ENCODE results near the gene HRG. TPM values are rescaled to one million over a fixed set of nuclear protein-coding genes. Genes with fewer than 3 reads are reported as not detected.

Gene HRG
- polyA plus RNA-seq, 1 of the 3 experiments (the other 2 are of a cell fraction) = not detected

DNA sequence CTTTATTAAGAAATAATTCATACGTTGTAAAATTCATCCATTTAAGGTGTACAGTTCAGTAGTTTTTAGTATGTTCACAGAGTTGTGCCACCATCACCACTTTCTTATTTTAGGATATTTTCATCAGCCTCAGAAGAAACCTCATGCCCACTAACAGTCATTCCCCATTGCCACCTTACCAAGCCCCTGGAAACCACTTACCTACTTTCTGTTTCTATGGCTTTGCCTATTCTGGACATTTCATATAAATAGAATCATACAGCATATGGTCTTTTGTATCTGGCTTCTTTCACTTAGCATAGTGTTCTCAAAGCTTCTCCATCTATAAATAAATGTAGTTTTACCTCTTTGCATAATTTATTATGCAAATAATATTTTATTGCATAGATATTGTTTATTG, 19.0 kb upstream of the HRG start:
- Histone ChIP-seq H4K20me1 (ENCODE audit: insufficient read depth) (no peaks in the 10 kb centered on the region), H3K4me1 (ENCODE audit: control insufficient read depth in 1 of 2, insufficient read depth in 2 of 2, low read depth in 1 of 2, low read length in 1 of 2) (no peaks in the 10 kb centered on the region), H3F3A (replicated peaks; ENCODE audit: insufficient read depth) (no peaks in the 10 kb centered on the region), H3K27me3 (ENCODE audit: insufficient read depth) (peaks cover 7% of the 10 kb centered on the region; the same call in 1 of the 2 replicates), H3K4me2 (no peak overlapping the region), H3K36me3 (replicated peaks in 1 of 2; ENCODE audit: control insufficient read depth in 1 of 2, insufficient read depth in 2 of 2, low read length in 1 of 2) (no peaks in the 10 kb centered on the region), H3K4me3 (ENCODE audit: low read depth in 2 of 2, low read length in 1 of 2) (no peak overlapping the region), H3K9me3 (no peaks in the 10 kb centered on the region), H3K9ac (no peak overlapping the region), H2AFZ (ENCODE audit: low read depth) (no peak overlapping the region), H3K9me2 (no peaks in the 10 kb centered on the region), H3K27ac (ENCODE audit: low read depth in 2 of 2, low read length in 1 of 2) (no peak overlapping the region), H3K79me2 (ENCODE audit: insufficient read depth) (no peaks in the 10 kb centered on the region)
- ChIA-PET POLR2A (no interaction called here), CTCF (no interaction called here)
- TF ChIP-seq, protein P1, sequence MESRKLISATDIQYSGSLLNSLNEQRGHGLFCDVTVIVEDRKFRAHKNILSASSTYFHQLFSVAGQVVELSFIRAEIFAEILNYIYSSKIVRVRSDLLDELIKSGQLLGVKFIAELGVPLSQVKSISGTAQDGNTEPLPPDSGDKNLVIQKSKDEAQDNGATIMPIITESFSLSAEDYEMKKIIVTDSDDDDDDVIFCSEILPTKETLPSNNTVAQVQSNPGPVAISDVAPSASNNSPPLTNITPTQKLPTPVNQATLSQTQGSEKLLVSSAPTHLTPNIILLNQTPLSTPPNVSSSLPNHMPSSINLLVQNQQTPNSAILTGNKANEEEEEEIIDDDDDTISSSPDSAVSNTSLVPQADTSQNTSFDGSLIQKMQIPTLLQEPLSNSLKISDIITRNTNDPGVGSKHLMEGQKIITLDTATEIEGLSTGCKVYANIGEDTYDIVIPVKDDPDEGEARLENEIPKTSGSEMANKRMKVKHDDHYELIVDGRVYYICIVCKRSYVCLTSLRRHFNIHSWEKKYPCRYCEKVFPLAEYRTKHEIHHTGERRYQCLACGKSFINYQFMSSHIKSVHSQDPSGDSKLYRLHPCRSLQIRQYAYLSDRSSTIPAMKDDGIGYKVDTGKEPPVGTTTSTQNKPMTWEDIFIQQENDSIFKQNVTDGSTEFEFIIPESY (IDR thresholded peaks at IDR 0.05; ENCODE audit: borderline replicate concordance, low read depth) = no peak
- TF ChIP-seq RCOR1 (IDR thresholded peaks at IDR 0.05; ENCODE audit: low read length) (no peak), RAD21 (IDR thresholded peaks at IDR 0.05; ENCODE audit: low read length) (no peak), EZH2phosphoT487 (IDR thresholded peaks at IDR 0.05; ENCODE audit: borderline replicate concordance, low read depth) (no peak), TCF12 (IDR thresholded peaks at IDR 0.05) (no peak), NFIC (IDR thresholded peaks at IDR 0.05; ENCODE audit: borderline replicate concordance) (no peak), CHD2 (IDR thresholded peaks at IDR 0.05; ENCODE audit: low read length, partially characterized antibody) (no peak), MEF2A (IDR thresholded peaks at IDR 0.05; ENCODE audit: borderline replicate concordance, low read depth) (no peak), FOSL2 (IDR thresholded peaks at IDR 0.05; ENCODE audit: borderline replicate concordance, low read depth) (no peak), TEAD4 (IDR thresholded peaks at IDR 0.05; ENCODE audit: borderline replicate concordance, insufficient read depth) (no peak), TAF1 (IDR thresholded peaks at IDR 0.05; ENCODE audit: borderline replicate concordance, low read depth, low read length) (no peak), GABPA (IDR thresholded peaks at IDR 0.05; ENCODE audit: low read depth) (no peak), JUND (IDR thresholded peaks at IDR 0.05) (no peak), MXI1 (IDR thresholded peaks at IDR 0.05; ENCODE audit: low read depth, low read length) (no peak)
- DNase-seq = no peak
- WGBS (ENCODE audit: low lambda C conversion rate) = 44% methylated on average over 1 of the region's 1 CpG

DNA sequence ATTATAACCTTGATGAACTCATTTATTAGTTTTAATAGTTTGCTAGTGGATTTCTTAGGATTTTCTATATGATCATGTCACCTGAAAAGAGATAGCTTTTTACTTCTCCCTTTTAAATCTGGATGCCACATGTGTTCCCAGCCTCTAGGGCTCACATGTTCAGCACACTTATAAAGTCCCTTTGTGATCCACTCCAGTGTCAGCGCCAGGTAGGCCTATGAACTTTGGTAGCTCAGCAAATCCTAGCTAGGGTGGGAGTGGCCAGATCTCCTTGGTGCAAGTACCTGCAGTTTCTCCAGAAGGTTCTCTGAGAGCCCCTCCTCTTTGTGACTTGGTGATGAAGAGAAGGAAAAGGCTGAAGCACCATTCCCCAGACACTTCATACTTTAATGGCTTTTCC, 17.0 kb upstream of the HRG start:
- no peak overlapping the region for H3K4me2 ChIP-seq
- no peaks in the 10 kb centered on the region for H3K9me2 ChIP-seq
- no peak overlapping the region for H3K27ac ChIP-seq (ENCODE audit: low read depth in 2 of 2, low read length in 1 of 2)
- no peaks in the 10 kb centered on the region; a peak in 1 of 4 replicates for H3K4me1 ChIP-seq (ENCODE audit: control insufficient read depth in 1 of 2, insufficient read depth in 2 of 2, low read depth in 1 of 2, low read length in 1 of 2)
- ChIA-PET POLR2A (no interaction called here), CTCF (interaction anchor here (2.1 to 2.3 kb wide), 2 partner anchors 31 to 33 kb away, joined by 5 read pairs; no protein-coding TSS in a partner anchor)
- no CpG with 5 or more reads among the region's 1 CpG for WGBS (ENCODE audit: low lambda C conversion rate)
- H3F3A ChIP-seq (replicated peaks; ENCODE audit: insufficient read depth) = no peaks in the 10 kb centered on the region
- H3K9me3 ChIP-seq = no peaks in the 10 kb centered on the region
- no peak overlapping the region for H3K9ac ChIP-seq
- no peak overlapping the region for H3K4me3 ChIP-seq (ENCODE audit: low read depth in 2 of 2, low read length in 1 of 2)
- DNase-seq = no peak
- H3K27me3 ChIP-seq (ENCODE audit: insufficient read depth) = no peaks in the 10 kb centered on the region
- no peaks in the 10 kb centered on the region for H3K36me3 ChIP-seq (replicated peaks in 1 of 2; ENCODE audit: control insufficient read depth in 1 of 2, insufficient read depth in 2 of 2, low read length in 1 of 2)
- no peak overlapping the region for H2AFZ ChIP-seq (ENCODE audit: low read depth)
- H3K79me2 ChIP-seq (ENCODE audit: insufficient read depth) = no peaks in the 10 kb centered on the region
- H4K20me1 ChIP-seq (ENCODE audit: insufficient read depth) = no peaks in the 10 kb centered on the region
- TF ChIP-seq, protein P2, sequence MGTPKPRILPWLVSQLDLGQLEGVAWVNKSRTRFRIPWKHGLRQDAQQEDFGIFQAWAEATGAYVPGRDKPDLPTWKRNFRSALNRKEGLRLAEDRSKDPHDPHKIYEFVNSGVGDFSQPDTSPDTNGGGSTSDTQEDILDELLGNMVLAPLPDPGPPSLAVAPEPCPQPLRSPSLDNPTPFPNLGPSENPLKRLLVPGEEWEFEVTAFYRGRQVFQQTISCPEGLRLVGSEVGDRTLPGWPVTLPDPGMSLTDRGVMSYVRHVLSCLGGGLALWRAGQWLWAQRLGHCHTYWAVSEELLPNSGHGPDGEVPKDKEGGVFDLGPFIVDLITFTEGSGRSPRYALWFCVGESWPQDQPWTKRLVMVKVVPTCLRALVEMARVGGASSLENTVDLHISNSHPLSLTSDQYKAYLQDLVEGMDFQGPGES (IDR thresholded peaks at IDR 0.05; ENCODE audit: low read depth, low read length) = no peak
- TF ChIP-seq RAD21 (IDR thresholded peaks at IDR 0.05; ENCODE audit: low read length) (no peak), SIN3A (IDR thresholded peaks at IDR 0.05; ENCODE audit: borderline replicate concordance, low read depth, low read length) (no peak), GABPA (IDR thresholded peaks at IDR 0.05; ENCODE audit: low read depth) (no peak), EP300 (IDR thresholded peaks at IDR 0.05; ENCODE audit: borderline replicate concordance in 1 of 2, low read depth in 1 of 2, low read length in 1 of 2) (no peak), EZH2phosphoT487 (IDR thresholded peaks at IDR 0.05; ENCODE audit: borderline replicate concordance, low read depth) (no peak), NRF1 (IDR thresholded peaks at IDR 0.05; ENCODE audit: low read depth, low read length) (no peak), TEAD4 (IDR thresholded peaks at IDR 0.05; ENCODE audit: borderline replicate concordance, insufficient read depth) (no peak), JUND (IDR thresholded peaks at IDR 0.05) (no peak)
- TF ChIP-seq, protein P1 (IDR thresholded peaks at IDR 0.05; ENCODE audit: borderline replicate concordance, low read depth) = no peak
- TF ChIP-seq, protein P3, sequence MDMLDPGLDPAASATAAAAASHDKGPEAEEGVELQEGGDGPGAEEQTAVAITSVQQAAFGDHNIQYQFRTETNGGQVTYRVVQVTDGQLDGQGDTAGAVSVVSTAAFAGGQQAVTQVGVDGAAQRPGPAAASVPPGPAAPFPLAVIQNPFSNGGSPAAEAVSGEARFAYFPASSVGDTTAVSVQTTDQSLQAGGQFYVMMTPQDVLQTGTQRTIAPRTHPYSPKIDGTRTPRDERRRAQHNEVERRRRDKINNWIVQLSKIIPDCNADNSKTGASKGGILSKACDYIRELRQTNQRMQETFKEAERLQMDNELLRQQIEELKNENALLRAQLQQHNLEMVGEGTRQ (IDR thresholded peaks at IDR 0.05; ENCODE audit: borderline replicate concordance, low read depth, low read length) = no peak

Measured in SK-N-SH (cell line).